Sigmoid colon (tissue), 7 donors: ENCODE measurements around the gene SF3B5. TPM values are rescaled to one million over a fixed set of nuclear protein-coding genes. Genes with fewer than 3 reads are reported as not detected.
"Not testable (repeated sequence)": the region's sequence is repeated elsewhere in the genome, so short reads cannot be mapped to it uniquely, and the experiment has no call there.

Experiments
- DNase-seq: peaks from one replicate; pipeline ENCODE4 v3.0.0-alpha.2; 2019
- H3K27ac ChIP-seq, 4 donors: fragments of 200-600 bp; sonication (generic); one replicate each; pipeline ENCODE4 v1.5.1; 2016 to 2019; ENCODE audit warnings: mild to moderate bottlenecking in 1 of 4
- H3K27me3 ChIP-seq, 3 donors: fragments of 200-600 bp; sonication (generic); one replicate each; pipeline ENCODE4 v1.5.1; 2019; ENCODE audit warnings: mild to moderate bottlenecking in 1 of 3
- H3K36me3 ChIP-seq, 4 donors: fragments of 200-600 bp; sonication (generic); one replicate each; pipeline ENCODE4 v1.5.1; 2016 to 2019
- H3K4me1 ChIP-seq, 4 donors: fragments of 200-600 bp; sonication (generic); one replicate each; pipeline ENCODE4 v1.5.1; 2017 to 2019
- H3K4me3 ChIP-seq, 4 donors: fragments of 200-600 bp; sonication (generic); one replicate each; pipeline ENCODE4 v1.5.1; 2017 to 2019; ENCODE audit warnings: mild to moderate bottlenecking in 2 of 4, moderate library complexity in 1 of 4
- H3K9me3 ChIP-seq, 4 donors: fragments of 200-600 bp in 3 of 4; sonication (generic) in 3 of 4; one replicate each; pipeline versions ENCODE4 v1.5.1 to v1.6.1; 2013 to 2019
- CTCF ChIP-seq, 4 experiments: fragments of 450-650 bp in 3 of 4; fragments of 200-600 bp in 1 of 4; IDR thresholded peaks; one replicate each; pipeline ENCODE4 v1.5.1; 2016 to 2019; ENCODE audit warnings: antibody characterized with exemption in 4 of 4, mild to moderate bottlenecking in 3 of 4, moderate library complexity in 2 of 4
- EP300 ChIP-seq, 4 donors: sonication (generic); formaldehyde crosslinking; IDR thresholded peaks; one replicate each; pipeline ENCODE4 v1.6.1; 2017; ENCODE audit warnings: antibody characterized with exemption in 4 of 4
- POLR2A ChIP-seq, 2 donors: fragments of 450-650 bp; IDR thresholded peaks; one replicate each; pipeline ENCODE4 v1.6.1; 2016; ENCODE audit warnings: antibody characterized with exemption in 2 of 2, mild to moderate bottlenecking in 2 of 2, moderate library complexity in 2 of 2
- POLR2AphosphoS5 ChIP-seq, 4 donors: sonication (generic); formaldehyde crosslinking; IDR thresholded peaks; one replicate each; pipeline ENCODE4 v1.6.1; 2017; ENCODE audit warnings: antibody characterized with exemption in 4 of 4
- WGBS, 2 donors: extraction: QIAGEN DNeasy Blood & Tissue Kit; methylation state at CpG; one replicate each; pipeline ENCODE4 v1.1.7; 2013; 5-methylcytosine and 5-hydroxymethylcytosine counted together
- intact Hi-C: fragments of 100-400 bp; cut with DNase I; formaldehyde crosslinking; loops from one replicate; pipeline ENCODE4 v1.15.1; 2023
- polyA plus RNA-seq, 3 donors: library from polyadenylated mRNA; stranded (reverse); fragments of 200-250 nt; gene quantifications; one replicate each; pipeline ENCODE4 v1.2.3, GENCODE V29; 2013
- total RNA-seq, 4 donors: library from RNA; depleted of rRNA; stranded (reverse); fragments of >200 nt; gene quantifications; one replicate each; pipeline ENCODE4 v1.1.0, GENCODE V29; 2016
- donor health status: healthy with polysubstance abuse.
- donor health status: Bipolar disorder and iron deficiency.
- donor health status: healthy.

Gene SF3B5
- total and polyA plus RNA-seq, 7 donors, result 110 to 370 (median 200) TPM

DNA sequence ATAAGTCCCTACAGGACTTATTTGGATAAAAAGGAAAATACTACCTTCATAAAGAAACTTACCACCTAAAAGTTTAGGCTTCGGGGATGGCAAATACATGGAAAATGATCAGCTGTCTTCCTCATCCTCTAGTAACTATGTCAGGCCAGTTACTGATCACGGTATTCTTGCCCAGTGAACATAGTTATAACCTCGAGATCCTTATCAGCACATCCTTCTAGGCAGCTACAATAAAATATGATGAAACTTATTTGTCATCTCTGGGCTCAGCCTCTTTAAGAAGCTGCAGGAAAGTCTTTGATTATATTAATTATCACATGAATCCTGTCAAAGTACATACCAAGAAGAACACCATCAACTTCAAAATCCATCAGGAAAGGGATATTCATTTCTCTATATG lies 41.8 kb downstream of the SF3B5 start:
- no peaks in the 10 kb centered on the region for H3K4me1 ChIP-seq
- TF ChIP-seq CTCF (IDR thresholded peaks at IDR 0.05) (no peak), POLR2A (IDR thresholded peaks at IDR 0.05) (no peak), POLR2AphosphoS5 (IDR thresholded peaks at IDR 0.05) (no peak), EP300 (IDR thresholded peaks at IDR 0.05) (no peak)
- no peak overlapping the region for H3K4me3 ChIP-seq
- H3K27me3 ChIP-seq, result no peaks in the 10 kb centered on the region
- intact Hi-C loops, result no loop called here
- no peak for DNase-seq
- H3K27ac ChIP-seq, result no peak overlapping the region
- no peaks in the 10 kb centered on the region for H3K36me3 ChIP-seq
- H3K9me3 ChIP-seq, result peaks cover 0 to under 1% (median 0%) of the 10 kb centered on the region in 4 donors
- 34 to 59% methylated on average over 3 of the region's 3 CpGs for WGBS, 2 donors

GRCh38 chr6:144052488-144052887 lies 42.9 kb downstream of the SF3B5 start:
- Histone ChIP-seq H3K9me3 (peaks cover 0 to 4% (median 0%) of the 10 kb centered on the region in 4 donors), H3K27me3 (no peaks in the 10 kb centered on the region), H3K4me1 (no peaks in the 10 kb centered on the region), H3K36me3 (no peaks in the 10 kb centered on the region), H3K4me3 (no peak overlapping the region), H3K27ac (no peak overlapping the region)
- no peak for DNase-seq
- intact Hi-C loops, result no loop called here
- TF ChIP-seq CTCF (IDR thresholded peaks at IDR 0.05), result no peak
- TF ChIP-seq POLR2A (IDR thresholded peaks at IDR 0.05), result no peak
- TF ChIP-seq POLR2AphosphoS5 (IDR thresholded peaks at IDR 0.05), result no peak
- TF ChIP-seq EP300 (IDR thresholded peaks at IDR 0.05), result no peak

DNA sequence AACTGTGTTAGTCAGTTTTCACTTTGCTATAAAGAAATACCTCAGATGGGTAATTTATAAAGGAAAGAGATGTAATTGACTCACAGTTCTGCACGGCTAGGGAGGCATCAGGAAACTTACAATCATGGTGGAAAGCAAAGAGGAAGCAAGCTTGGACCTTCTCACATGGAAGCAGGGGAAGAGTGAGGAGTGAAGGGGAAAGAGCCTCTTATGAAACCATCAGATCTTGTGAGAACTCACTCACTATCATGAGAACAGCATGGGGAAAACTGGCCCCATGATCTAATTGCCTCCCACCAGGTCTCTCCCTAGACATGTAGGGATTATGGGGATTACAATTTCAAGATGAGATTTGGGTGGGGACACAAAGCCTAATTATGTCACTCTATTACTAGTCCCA lies 46.0 kb downstream of the SF3B5 start:
- Histone ChIP-seq H3K4me3 (no peak overlapping the region), H3K4me1 (no peaks in the 10 kb centered on the region), H3K36me3 (no peaks in the 10 kb centered on the region), H3K9me3 (peaks cover 0 to 4% (median 0%) of the 10 kb centered on the region in 4 donors), H3K27me3 (no peaks in the 10 kb centered on the region), H3K27ac (no peak overlapping the region)
- TF ChIP-seq EP300 (IDR thresholded peaks at IDR 0.05), result no peak
- no peak for TF ChIP-seq POLR2A (IDR thresholded peaks at IDR 0.05)
- no peak for TF ChIP-seq POLR2AphosphoS5 (IDR thresholded peaks at IDR 0.05)
- no peak for TF ChIP-seq CTCF (IDR thresholded peaks at IDR 0.05)
- intact Hi-C loops, result no loop called here
- DNase-seq, result no peak
- 92 to 94% methylated on average over 1 of the region's 1 CpG for WGBS, 2 donors

- Histone ChIP-seq H3K4me1 (no peaks in the 10 kb centered on the region), H3K27me3 (no peaks in the 10 kb centered on the region), H3K27ac (no peak overlapping the region), H3K4me3 (no peak overlapping the region), H3K36me3 (no peaks in the 10 kb centered on the region), H3K9me3 (peaks cover 0 to 4% (median 0%) of the 10 kb centered on the region in 4 donors)
- TF ChIP-seq CTCF (IDR thresholded peaks at IDR 0.05), result no peak
- no peak for TF ChIP-seq EP300 (IDR thresholded peaks at IDR 0.05)
- TF ChIP-seq POLR2AphosphoS5 (IDR thresholded peaks at IDR 0.05), result no peak
- TF ChIP-seq POLR2A (IDR thresholded peaks at IDR 0.05), result no peak
- no peak for DNase-seq
- intact Hi-C loops, result no loop called here
- WGBS, 2 donors, result 84 to 92% methylated on average over 1 of the region's 1 CpG
Measured at GRCh38 chr6:144047688-144048087, 47.7 kb downstream of the SF3B5 start.

- intact Hi-C loops, H3K4me3 ChIP-seq, H3K27ac ChIP-seq, H3K27me3 ChIP-seq, H3K36me3 ChIP-seq, H3K9me3 ChIP-seq, H3K4me1 ChIP-seq, DNase-seq: not testable (repeated sequence)
- WGBS, 2 donors, result 79 to 88% methylated on average over 8 of the region's 8 CpGs
Measured at GRCh38 chr6:144046672-144047071, 48.7 kb downstream of the SF3B5 start.

DNA sequence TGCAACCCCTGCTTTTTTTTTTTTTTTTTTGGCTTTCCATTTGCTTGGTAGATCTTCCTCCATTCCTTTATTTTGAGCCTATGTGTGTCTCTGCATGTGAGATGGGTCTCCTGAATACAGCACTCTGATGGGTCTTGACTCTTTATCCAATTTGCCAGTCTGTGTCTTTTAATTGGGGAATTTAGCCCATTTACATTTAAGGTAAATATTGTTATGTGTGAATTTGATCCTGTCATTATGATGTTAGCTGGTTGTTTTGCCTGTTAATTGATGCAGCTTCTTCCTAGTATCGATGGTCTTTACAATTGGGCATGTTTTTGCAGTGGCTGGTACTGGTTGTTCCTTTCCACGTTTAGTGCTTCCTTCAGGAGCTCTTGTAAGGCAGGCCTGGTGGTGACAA lies 50.4 kb downstream of the SF3B5 start:
- 95 to 99% methylated on average over 2 of the region's 2 CpGs for WGBS, 2 donors
- H3K9me3 ChIP-seq, H3K4me1 ChIP-seq, H3K27me3 ChIP-seq, H3K36me3 ChIP-seq, intact Hi-C loops, H3K27ac ChIP-seq, DNase-seq, H3K4me3 ChIP-seq: not testable (repeated sequence)
